Measurements from ENCODE around the gene C10orf71.

C10orf71 gene

GRCh38 chr10:49364051-49364450 is 65.1 kb downstream of the C10orf71 start:
- no peak for DNase-seq
- in situ Hi-C loops (cut with MboI; ENCODE audit: low pct_unique_long_range_greater_than_20kb, low sequenced_read_pairs) = no loop called here

GRCh38 chr10:49364747-49365146 is 65.8 kb downstream of the C10orf71 start:
- DNase-seq = no peak
- in situ Hi-C loops (cut with MboI; ENCODE audit: low pct_unique_long_range_greater_than_20kb, low sequenced_read_pairs) = no loop called here

GRCh38 chr10:49365275-49365674 is 66.3 kb downstream of the C10orf71 start:
- in situ Hi-C loops (cut with MboI; ENCODE audit: low pct_unique_long_range_greater_than_20kb, low sequenced_read_pairs) = no loop called here
- DNase-seq = no peak

- in situ Hi-C loops (cut with MboI; ENCODE audit: low pct_unique_long_range_greater_than_20kb, low sequenced_read_pairs) = no loop called here
- no peak for DNase-seq
Measured at GRCh38 chr10:49365675-49366415, 66.9 kb downstream of the C10orf71 start.

GRCh38 chr10:49366460-49366859 is 67.5 kb downstream of the C10orf71 start:
- no peak for DNase-seq
- in situ Hi-C loops (cut with MboI; ENCODE audit: low pct_unique_long_range_greater_than_20kb, low sequenced_read_pairs) = no loop called here

GRCh38 chr10:49367600-49367999 is 68.6 kb downstream of the C10orf71 start:
- DNase-seq = peak; percentile 5
- in situ Hi-C loops (cut with MboI; ENCODE audit: low pct_unique_long_range_greater_than_20kb, low sequenced_read_pairs) = no loop called here

GRCh38 chr10:49368256-49368655 is 69.3 kb downstream of the C10orf71 start:
- in situ Hi-C loops (cut with MboI; ENCODE audit: low pct_unique_long_range_greater_than_20kb, low sequenced_read_pairs) = no loop called here

GRCh38 chr10:49369216-49370162 is 70.5 kb downstream of the C10orf71 start:
- DNase-seq = no peak
- in situ Hi-C loops (cut with MboI; ENCODE audit: low pct_unique_long_range_greater_than_20kb, low sequenced_read_pairs) = no loop called here

More at GRCh38 chr10:49368256-49368655, 69.3 kb downstream of the C10orf71 start:
- DNase-seq = no peak

- in situ Hi-C loops (cut with MboI; ENCODE audit: low pct_unique_long_range_greater_than_20kb, low sequenced_read_pairs) = no loop called here
- no peak for DNase-seq
Measured at GRCh38 chr10:49370326-49371100, 71.5 kb downstream of the C10orf71 start.

- in situ Hi-C loops (cut with MboI; ENCODE audit: low pct_unique_long_range_greater_than_20kb, low sequenced_read_pairs) = no loop called here
- DNase-seq = no peak
Measured at GRCh38 chr10:49371967-49372366, 73.0 kb downstream of the C10orf71 start.

- no peak for DNase-seq
- in situ Hi-C loops (cut with MboI; ENCODE audit: low pct_unique_long_range_greater_than_20kb, low sequenced_read_pairs) = no loop called here
Measured at GRCh38 chr10:49373361-49373760, 74.4 kb downstream of the C10orf71 start.

GRCh38 chr10:49374740-49375139 is 75.8 kb downstream of the C10orf71 start:
- DNase-seq = no peak
- in situ Hi-C loops (cut with MboI; ENCODE audit: low pct_unique_long_range_greater_than_20kb, low sequenced_read_pairs) = no loop called here

- no peak for DNase-seq
- in situ Hi-C loops (cut with MboI; ENCODE audit: low pct_unique_long_range_greater_than_20kb, low sequenced_read_pairs) = no loop called here
Measured at GRCh38 chr10:49375611-49376010, 76.6 kb downstream of the C10orf71 start.

Measured in KBM-7 (cell line).